SH-SY5Y (cell line): ENCODE measurements around the gene UST.

Source experiments
- GATA2 ChIP-seq: IDR thresholded peaks from 2 replicates; pipeline ENCODE4 v1.6.1; 2011; ENCODE audit warnings: mild to moderate bottlenecking, low read depth, low read length
- GATA3 ChIP-seq: IDR thresholded peaks from 2 replicates; pipeline ENCODE4 v1.6.1; 2011; ENCODE audit warnings: low read depth, mild to moderate bottlenecking, low read length, moderate library complexity

UST gene

DNA sequence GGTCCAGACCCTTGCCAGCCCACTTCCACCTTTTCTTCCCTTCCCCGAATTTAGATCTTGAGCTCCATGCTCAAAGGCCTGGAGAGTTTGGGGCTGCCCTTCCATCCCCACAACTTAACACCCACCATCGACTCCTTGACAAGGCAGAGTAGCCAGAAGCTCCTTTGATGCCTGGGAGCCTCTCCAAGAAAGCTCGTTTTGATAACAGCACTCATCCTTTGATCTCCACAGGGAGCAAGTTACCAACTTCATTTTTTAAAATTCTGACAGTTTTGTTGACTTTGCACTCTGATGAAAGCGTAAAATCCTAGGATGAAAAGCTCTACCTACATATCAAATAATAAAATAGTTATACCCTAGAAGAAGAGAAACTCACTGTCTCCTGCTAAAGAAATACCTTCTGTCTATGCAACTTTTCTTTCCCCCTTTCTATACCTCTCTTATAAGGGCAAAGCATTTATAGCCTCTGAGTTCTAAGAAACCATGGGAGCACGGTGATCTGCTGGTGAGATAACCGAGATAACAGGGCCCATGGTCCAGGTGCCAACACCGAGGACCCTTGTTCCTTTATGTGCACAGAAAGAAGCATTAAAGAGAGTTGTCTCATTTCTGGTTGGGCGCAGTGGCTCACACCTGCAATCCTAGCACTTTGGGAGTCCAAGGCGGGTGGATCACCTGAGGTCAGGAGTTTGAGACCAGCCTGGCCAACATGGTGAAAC, 134.9 kb downstream of the UST start:
- TF ChIP-seq GATA2: no peak
- no peak for TF ChIP-seq GATA3

- TF ChIP-seq GATA2: no peak
- no peak for TF ChIP-seq GATA3
Measured at GRCh38 chr6:148883270-148883669, 136.4 kb downstream of the UST start.

GRCh38 chr6:148884461-148884860, 137.6 kb downstream of the UST start:
- TF ChIP-seq GATA2: no peak

GRCh38 chr6:148885136-148885865, 138.5 kb downstream of the UST start:
- TF ChIP-seq GATA2 (no peak), GATA3 (no peak)

DNA sequence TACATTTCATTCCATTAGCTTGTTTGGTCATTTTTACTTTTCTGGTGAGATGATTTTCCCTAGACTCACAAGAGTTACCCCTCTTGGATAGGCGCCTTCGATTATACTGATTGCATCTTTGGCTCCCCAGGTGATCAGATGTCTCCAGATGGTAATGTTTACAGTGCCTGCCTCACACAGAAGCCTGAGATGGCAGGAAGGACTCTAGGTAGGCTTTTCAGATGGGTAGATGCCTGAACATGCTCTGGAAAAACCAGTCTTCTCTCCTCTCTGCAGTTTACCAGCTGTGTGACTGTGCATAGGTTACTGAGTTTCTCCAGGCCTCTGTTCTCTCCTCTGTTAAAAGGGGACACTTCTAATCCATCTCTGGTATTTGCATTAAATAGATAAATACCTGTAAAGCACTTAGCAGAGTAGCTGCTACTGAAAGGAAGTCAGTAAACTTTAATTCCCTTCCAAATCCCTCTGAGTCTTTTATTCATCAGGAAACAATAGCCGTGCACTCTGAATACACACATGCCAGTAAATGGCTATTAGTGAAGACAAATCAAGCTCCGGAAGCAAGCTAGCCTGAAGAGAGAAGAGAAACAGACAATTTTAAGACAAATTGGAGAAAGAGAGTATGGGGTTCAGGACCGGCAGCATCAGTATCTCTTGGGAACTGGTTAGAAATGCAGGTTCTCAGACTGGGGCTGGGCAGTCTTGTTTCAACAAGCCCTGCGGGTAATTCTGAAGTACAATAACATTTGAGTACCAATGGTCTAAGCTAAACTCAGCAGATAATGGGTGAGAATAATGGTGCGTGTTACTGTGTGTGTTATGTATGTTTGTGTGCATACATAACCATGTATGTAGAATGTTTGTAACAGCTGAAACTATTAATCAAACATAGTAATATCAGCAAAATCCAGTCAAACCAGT, 139.4 kb downstream of the UST start:
- TF ChIP-seq GATA2: no peak

DNA sequence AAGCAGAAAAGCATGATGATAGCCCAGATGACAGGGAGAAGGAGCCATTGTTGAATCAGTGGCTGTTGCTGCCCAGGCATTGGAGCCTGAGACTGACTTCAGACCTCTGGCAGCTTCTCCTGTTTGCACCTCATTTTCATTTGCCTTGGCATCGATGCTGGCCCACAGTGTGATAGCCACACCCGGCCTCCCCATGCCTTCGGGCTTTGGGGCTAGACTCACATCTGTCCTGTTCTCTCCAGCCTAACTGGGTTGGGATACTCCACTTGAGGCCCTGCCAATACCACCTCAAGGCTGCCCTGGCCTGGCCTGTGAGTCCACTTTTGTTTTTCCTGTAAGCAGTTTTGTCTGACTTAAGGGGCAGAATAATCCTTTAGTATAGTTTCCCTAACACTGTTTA, 140.4 kb downstream of the UST start:
- TF ChIP-seq GATA3 (no peak), GATA2 (no peak)

DNA sequence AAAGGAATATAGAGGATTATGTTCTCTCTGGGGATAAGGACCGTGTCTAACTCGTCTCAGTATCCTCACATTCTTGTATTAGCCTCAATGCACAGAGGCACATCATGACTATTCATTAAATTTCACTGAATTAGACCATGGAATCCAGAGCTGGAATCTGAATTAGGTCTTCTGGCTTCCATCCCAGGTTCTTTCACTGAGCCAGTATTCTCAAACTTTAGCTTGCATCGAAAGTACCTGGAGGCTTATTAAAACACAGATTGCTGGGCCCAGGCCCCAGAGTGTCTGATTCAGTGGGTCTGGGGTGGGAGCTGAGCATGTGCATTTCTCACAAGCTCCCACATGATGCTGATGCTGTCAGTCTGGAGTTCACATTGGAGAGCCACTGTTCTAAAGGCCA, 142.0 kb downstream of the UST start:
- no peak for TF ChIP-seq GATA2
- TF ChIP-seq GATA3: no peak

DNA sequence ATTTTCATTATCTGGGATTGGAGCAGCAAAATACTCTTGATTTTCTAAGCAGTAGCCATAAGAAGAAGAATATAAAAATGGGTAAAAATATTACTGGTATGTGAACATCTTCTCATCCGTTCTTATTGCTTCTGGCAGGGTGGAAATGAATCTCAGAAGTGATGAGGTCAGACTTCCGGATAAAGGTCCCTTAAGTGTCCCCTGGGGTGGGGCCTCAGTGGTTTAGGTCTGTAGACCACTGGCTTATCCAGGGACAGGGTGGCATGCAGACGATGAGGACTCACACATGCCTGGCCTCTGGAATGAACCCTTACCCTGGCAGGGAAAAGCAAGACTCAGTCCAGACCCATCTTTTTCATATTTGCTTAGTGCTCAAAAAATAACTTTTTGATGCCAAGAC, 143.3 kb downstream of the UST start:
- no peak for TF ChIP-seq GATA3
- no peak for TF ChIP-seq GATA2

DNA sequence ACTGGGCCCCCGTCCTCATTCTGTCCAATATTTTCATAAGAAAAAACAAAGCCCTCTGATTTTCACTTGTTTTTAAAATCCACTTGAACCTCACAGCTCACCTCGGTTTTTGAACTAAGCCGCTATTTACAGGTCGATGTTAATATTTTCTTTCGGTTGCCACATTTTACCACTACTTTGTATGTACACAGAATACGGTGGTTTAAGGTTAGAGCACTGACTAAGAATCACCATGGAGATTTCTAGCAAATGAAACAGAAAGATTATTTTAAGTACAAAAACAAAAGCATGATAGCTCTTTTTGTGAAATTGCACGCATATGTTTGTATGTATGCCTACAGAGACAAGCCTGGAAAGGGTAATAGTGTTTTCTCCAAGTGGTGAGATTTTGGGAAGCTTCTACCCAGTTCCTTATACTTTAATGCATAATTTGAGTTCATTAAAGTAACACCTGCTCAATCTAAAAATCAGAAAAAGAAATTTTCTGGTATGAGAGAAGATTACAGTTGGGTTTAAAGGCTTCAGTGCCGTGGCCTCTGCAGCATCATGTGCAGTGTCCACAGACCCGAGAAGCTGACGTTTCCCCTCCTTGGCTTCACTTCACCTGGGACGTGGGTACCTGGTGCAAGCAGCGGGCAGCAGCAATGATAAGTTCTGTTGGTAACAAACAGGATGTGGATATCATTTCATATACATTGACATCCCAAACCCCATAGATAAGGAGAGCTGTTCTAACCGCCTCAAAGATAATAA, 144.0 kb downstream of the UST start:
- no peak for TF ChIP-seq GATA2
- TF ChIP-seq GATA3: no peak

DNA sequence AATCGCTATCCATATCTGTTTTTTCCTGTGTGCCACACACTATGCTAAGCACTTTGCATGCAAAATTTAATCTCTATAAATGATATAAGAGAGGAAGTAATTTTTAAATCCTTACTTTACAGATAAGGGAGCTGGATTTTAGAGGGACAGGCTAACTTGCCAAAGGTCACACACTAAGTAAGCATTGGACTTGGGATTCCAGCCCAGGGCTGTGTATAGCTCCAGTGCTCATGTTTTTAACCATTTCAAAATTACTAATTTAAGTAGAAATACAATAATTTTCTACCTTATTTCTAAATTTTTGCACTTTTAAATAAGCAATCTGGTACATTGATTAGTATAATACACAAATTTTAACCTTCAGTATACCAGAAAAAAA, 144.6 kb downstream of the UST start:
- TF ChIP-seq GATA2 (no peak), GATA3 (no peak)

GRCh38 chr6:148892247-148892646, 145.4 kb downstream of the UST start:
- TF ChIP-seq GATA2: no peak
- no peak for TF ChIP-seq GATA3

GRCh38 chr6:148893073-148893472, 146.2 kb downstream of the UST start:
- TF ChIP-seq GATA2 (no peak), GATA3 (no peak)

GRCh38 chr6:148893481-148893880, 146.7 kb downstream of the UST start:
- no peak for TF ChIP-seq GATA2
- TF ChIP-seq GATA3: no peak
